Measurements from ENCODE around the gene ZSWIM8.
"Not testable (repeated sequence)": the region's sequence is repeated elsewhere in the genome, so short reads cannot be mapped to it uniquely, and the experiment has no call there.

Gene ZSWIM8

GRCh38 chr10:73817826-73818225 is 32.4 kb downstream of the ZSWIM8 start:
- DNase-seq: no peak

GRCh38 chr10:73818402-73818801 is 33.0 kb downstream of the ZSWIM8 start:
- no peak for DNase-seq

GRCh38 chr10:73819081-73819480 is 33.7 kb downstream of the ZSWIM8 start:
- no peak for DNase-seq

DNA sequence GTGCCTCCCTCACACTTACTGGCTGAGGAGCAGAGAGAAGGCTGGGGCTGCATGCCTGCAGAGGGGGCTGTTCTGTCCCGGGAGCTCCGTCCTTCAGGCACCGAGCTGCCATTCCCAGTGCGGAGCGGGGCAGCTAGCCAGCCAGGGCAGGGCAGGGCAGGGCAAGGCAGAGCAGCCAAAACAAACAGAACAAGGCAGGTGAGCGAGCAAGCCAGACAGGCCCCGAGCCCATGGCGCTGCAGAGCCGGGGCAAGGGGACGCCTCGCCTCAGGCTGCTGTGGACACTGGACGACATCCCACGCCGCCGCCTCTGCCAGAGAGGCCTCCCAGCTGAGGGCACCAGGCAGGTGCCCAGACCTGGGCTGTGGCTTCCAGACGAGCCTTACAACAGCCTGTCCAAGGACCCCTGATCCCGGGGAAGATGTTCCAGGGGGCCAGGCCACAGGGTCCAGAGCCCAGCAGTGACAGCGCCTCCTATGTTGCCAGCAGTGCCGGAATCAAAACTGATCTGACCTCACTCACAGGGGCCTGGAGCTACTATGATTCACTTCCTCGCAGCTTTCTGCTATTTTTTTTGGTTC is 34.2 kb downstream of the ZSWIM8 start:
- no peak for DNase-seq

DNA sequence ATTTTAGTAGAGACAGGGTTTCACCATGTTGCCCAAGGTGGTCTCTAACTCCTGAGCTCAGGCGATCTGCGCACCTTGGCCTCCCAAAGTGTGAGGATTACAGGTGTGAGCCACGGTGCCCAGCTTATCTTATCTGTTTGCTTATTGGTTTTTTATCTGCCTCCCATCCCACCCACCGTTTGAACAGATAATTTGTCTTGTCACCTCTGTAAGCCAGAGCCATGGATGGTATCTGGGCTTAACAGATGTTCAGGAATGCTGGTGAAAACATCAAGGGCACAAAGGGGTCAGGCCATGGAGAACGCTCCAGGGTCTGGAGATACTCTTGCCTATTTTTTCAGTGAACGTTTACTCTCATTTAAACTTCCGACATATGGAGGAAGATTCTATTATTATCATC is 38.0 kb downstream of the ZSWIM8 start:
- DNase-seq: no peak

GRCh38 chr10:73824146-73824725 is 38.8 kb downstream of the ZSWIM8 start:
- no peak for DNase-seq

- DNase-seq: no peak
Measured at GRCh38 chr10:73827346-73828089, 42.1 kb downstream of the ZSWIM8 start.

GRCh38 chr10:73828161-73828560 is 42.8 kb downstream of the ZSWIM8 start:
- DNase-seq: no peak

- not testable (repeated sequence) for DNase-seq
Measured at GRCh38 chr10:73829090-73829489, 43.7 kb downstream of the ZSWIM8 start.

GRCh38 chr10:73836427-73836980 is 51.1 kb downstream of the ZSWIM8 start:
- no peak for DNase-seq

- DNase-seq: no peak
Measured at GRCh38 chr10:73837072-73837471, 51.7 kb downstream of the ZSWIM8 start.

DNA sequence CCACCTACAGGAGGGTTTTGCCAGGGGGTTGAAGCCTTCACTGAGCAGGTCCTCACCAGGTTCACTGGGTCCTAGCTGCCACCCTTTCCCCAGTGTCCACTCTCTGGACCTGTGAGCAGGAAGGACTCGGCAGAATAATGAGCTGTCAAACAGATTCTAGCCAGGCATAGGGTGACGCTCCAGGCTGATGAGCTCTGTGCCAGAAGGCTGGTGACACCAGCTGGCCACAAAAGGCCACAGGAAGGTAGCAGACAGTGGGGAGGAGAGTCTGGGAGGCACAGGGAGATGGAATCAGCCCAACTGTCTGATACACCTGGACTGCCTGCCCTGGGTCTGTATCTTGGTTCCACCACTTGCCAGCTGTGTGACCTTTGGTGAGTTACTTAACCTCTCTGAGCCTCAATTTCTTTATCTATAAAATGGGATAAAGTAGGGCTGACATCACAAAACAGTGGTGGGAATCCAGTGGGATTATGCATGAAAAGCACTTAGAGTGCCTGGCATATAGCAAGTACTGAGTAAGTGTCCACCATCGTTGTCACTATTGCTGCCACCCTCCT is 52.7 kb downstream of the ZSWIM8 start:
- no peak for DNase-seq

DNA sequence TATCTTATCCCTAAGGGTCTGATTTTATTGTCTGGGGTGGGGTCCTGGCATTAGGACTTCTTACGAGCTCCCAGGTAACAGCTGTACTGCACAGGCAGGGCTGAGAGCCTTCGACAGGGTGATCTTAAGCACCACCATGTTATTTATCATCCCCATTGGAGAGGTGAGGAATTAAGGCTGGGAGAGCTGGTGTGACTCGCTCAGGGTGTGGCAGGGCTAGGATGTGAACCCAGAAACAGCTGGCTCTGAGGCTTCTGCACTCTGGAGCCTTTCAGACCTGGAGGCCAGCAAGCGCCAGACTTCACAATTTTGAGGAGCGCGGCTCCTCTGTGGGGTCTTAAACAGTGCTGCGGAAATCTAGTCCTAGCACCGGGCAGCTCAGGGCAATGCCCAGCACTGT is 53.4 kb downstream of the ZSWIM8 start:
- DNase-seq: no peak

- DNase-seq: no peak
Measured at GRCh38 chr10:73839276-73839966, 54.0 kb downstream of the ZSWIM8 start.

DNA sequence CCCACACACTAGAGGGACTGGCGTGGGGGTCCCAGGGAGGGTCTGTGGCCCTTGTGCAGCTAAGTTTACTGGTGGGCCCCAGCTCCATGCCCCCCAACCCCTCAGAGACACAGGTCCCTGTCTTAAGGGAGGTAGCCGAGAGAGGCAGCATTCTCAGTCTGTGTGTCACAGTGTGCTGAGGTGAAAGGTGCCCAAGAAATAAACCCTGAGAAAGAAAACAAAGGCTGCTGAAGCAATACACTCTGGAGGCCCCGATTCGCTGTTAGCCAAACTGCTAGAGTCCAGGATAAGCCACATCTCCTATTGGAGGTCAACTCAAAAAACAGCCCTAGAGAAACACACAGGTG is 54.6 kb downstream of the ZSWIM8 start:
- no peak for DNase-seq

- DNase-seq: no peak
Measured at GRCh38 chr10:73840403-73841060, 55.1 kb downstream of the ZSWIM8 start.

GRCh38 chr10:73841061-73841421 is 55.6 kb downstream of the ZSWIM8 start:
- DNase-seq: no peak

DNA sequence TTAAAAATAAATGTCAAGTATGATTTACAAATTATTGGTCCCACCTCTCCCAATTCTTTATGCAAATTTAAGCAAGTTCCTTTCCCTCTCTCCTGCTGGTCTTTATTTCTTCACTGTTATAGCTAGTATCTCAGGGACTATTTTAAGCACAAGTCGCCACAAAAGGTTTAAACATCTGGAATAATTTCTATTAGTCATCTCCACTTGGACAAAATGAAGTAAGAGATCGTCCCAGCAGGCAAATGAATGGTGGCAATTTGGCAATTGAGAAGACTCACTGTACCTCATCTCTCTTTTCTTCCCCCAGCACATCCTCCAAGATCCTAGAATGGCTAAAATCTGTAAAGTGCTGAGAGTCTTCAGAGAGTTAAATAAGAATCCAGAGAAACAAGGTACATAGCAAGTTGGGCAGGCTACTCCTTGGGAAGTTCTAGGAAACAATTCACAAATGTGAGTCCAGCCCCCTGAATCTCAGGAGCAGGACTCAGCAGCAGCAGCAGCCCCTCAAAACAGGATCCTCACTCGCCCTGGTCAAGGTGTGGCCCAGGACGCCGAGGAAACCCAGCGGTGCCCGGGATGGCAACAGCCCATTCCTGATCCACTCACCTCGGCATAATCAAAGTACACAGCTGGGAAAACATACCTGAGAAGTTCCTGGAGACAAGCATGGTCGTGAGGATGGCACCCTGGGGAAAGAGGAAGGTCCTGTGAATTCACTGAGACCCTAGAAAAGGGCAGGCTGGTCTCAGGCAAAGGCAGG is 56.3 kb downstream of the ZSWIM8 start:
- no peak for DNase-seq

DNA sequence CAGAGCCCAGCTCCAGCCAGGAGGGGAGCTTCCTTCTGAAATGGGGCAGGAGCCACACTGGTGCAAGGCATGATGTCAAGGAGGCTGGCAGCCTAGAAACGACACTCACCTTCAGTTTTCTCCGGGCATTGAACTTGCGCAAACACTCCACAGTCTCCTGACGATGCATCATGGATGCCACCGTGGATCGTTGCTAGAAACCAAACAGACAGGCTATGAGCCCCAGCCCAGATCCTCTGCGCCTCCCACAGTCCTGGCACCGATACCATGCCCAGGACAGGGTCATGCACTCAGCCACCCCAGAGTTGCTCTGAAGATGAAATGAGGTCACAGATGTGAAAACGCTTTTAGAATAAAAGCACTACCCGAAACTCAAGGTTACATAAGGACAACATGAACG is 56.9 kb downstream of the ZSWIM8 start:
- DNase-seq: no peak

- DNase-seq: no peak
Measured at GRCh38 chr10:73843261-73843660, 57.9 kb downstream of the ZSWIM8 start.

GRCh38 chr10:73847031-73847430 is 61.6 kb downstream of the ZSWIM8 start:
- DNase-seq: no peak

All from activated CD4-positive, alpha-beta T cell treated with anti-CD3 and anti-CD28 coated beads, Interleukin-10, Interleukin-2, amounts not matched to agents 100 ng/mL and 50 ng/mL, durations not matched to agents 16 hours and 8 hours (primary cell).